Smooth muscle cell (in vitro differentiated cells): Measurements from ENCODE around the gene SH2D3C. TPM values are rescaled to one million over a fixed set of nuclear protein-coding genes. Genes with fewer than 3 reads are reported as not detected.

Experiments
- DNase-seq: peaks from one replicate; lab custom pipeline; 2025; ENCODE audit not compliant: unreplicated experiment; lab: John Stamatoyannopoulos, UW
- H2AFZ ChIP-seq: fragments of 200-600 bp; sonication (generic); 2 replicates; pipeline ENCODE4 v1.6.0; 2016; ENCODE audit warnings: antibody characterized with exemption, low read depth, mild to moderate bottlenecking
- H3F3A ChIP-seq: fragments of 200-600 bp; sonication (generic); 2 replicates; pipeline ENCODE4 v1.6.0; 2017; ENCODE audit warnings: antibody characterized with exemption, low read depth
- H3K27ac ChIP-seq: fragments of 200-600 bp; sonication (generic); 2 replicates; pipeline ENCODE4 v1.5.1; 2016; ENCODE audit warnings: low read depth, mild to moderate bottlenecking
- H3K27me3 ChIP-seq: fragments of 200-600 bp; sonication (generic); 2 replicates; pipeline ENCODE4 v1.6.1; 2016; ENCODE audit warnings: low read depth, mild to moderate bottlenecking
- H3K36me3 ChIP-seq: fragments of 200-600 bp; sonication (generic); 2 replicates; pipeline ENCODE4 v1.5.1; 2016; ENCODE audit warnings: low read depth
- H3K4me1 ChIP-seq: fragments of 200-600 bp; sonication (generic); 2 replicates; pipeline ENCODE4 v1.5.1; 2016; ENCODE audit warnings: low read depth
- H3K4me2 ChIP-seq: fragments of 200-600 bp; sonication (generic); 2 replicates; pipeline ENCODE4 v1.6.0; 2016; ENCODE audit warnings: mild to moderate bottlenecking
- H3K4me3 ChIP-seq: fragments of 200-600 bp; sonication (generic); 2 replicates; pipeline ENCODE4 v1.5.1; 2016; ENCODE audit warnings: mild to moderate bottlenecking
- H3K79me2 ChIP-seq: fragments of 200-600 bp; sonication (generic); 2 replicates; pipeline ENCODE4 v1.6.0; 2016; ENCODE audit warnings: low read depth, mild to moderate bottlenecking
- H3K9ac ChIP-seq: fragments of 200-600 bp; sonication (generic); 2 replicates; pipeline ENCODE4 v1.6.0; 2016; ENCODE audit warnings: low read depth
- H3K9me3 ChIP-seq: fragments of 200-600 bp; sonication (generic); replicated peaks from 2 replicates; pipeline ENCODE4 v1.5.1; 2016; ENCODE audit warnings: low read depth
- H4K20me1 ChIP-seq: fragments of 200-600 bp; sonication (generic); 2 replicates; pipeline ENCODE4 v1.6.0; 2016; ENCODE audit warnings: low read depth
- CTCF ChIP-seq: fragments of 200-600 bp; sonication (generic); IDR thresholded peaks from 2 replicates; pipeline ENCODE4 v1.5.1; 2017; ENCODE audit warnings: borderline replicate concordance, mild to moderate bottlenecking, antibody characterized with exemption; ENCODE audit not compliant: insufficient read depth, poor library complexity, severe bottlenecking
- WGBS: methylation state at CpG from one replicate; pipeline ENCODE4 v1.1.7; 2016; ENCODE audit warnings: low lambda C conversion rate; 5-methylcytosine and 5-hydroxymethylcytosine counted together
- polyA plus RNA-seq: library from polyadenylated mRNA; unstranded; fragments of >200 nt; fragmentation: Nextera tagmentation; extraction: Ambion mirVana; gene quantifications from 2 replicates; pipeline ENCODE4 v1.2.1, GENCODE V29; 2016
- total RNA-seq: library from RNA; depleted of rRNA; stranded (reverse); fragments of >200 nt; gene quantifications from 2 replicates; pipeline ENCODE4 v1.2.3, GENCODE V29; 2014

Gene SH2D3C
- total and polyA plus RNA-seq, 2 experiments from 2014 or later, result 0.54 TPM; not detected in 1

- Histone ChIP-seq H3K9ac (no peak overlapping the region), H3F3A (no peaks in the 10 kb centered on the region), H2AFZ (no peak overlapping the region), H3K4me3 (no peak overlapping the region), H3K27me3 (no peaks in the 10 kb centered on the region), H3K4me2 (no peak overlapping the region), H4K20me1 (no peaks in the 10 kb centered on the region), H3K9me3 (no peaks in the 10 kb centered on the region), H3K36me3 (no peaks in the 10 kb centered on the region), H3K27ac (no peak overlapping the region), H3K79me2 (no peaks in the 10 kb centered on the region), H3K4me1 (no peaks in the 10 kb centered on the region)
- 98% methylated on average over 10 of the region's 10 CpGs for WGBS
- no peak for DNase-seq
- TF ChIP-seq CTCF, result no peak
These were observed 32.1 kb upstream of the SH2D3C start for GRCh38 chr9:127810378-127811187.

GRCh38 chr9:127809540-127810377 lies 31.3 kb upstream of the SH2D3C start:
- Histone ChIP-seq H2AFZ (no peak overlapping the region), H3K4me1 (no peaks in the 10 kb centered on the region), H3K27me3 (no peaks in the 10 kb centered on the region), H3K4me2 (peak overlapping the region; percentile 79), H4K20me1 (no peaks in the 10 kb centered on the region), H3K4me3 (no peak overlapping the region), H3K79me2 (peaks cover 5% of the 10 kb centered on the region), H3K9ac (no peak overlapping the region), H3F3A (no peaks in the 10 kb centered on the region), H3K36me3 (no peaks in the 10 kb centered on the region), H3K9me3 (no peaks in the 10 kb centered on the region), H3K27ac (no peak overlapping the region)
- 28% methylated on average over 45 of the region's 57 CpGs for WGBS
- TF ChIP-seq CTCF, result no peak
- no peak for DNase-seq

GRCh38 chr9:127809002-127809539 lies 30.6 kb upstream of the SH2D3C start:
- H3K9ac ChIP-seq, result no peak overlapping the region
- peak overlapping the region; percentile 79 for H3K4me2 ChIP-seq
- DNase-seq, result no peak
- H3K36me3 ChIP-seq, result no peaks in the 10 kb centered on the region
- H3K4me1 ChIP-seq, result peaks cover under 1% of the 10 kb centered on the region
- 73% methylated on average over 9 of the region's 9 CpGs for WGBS
- peaks cover 11% of the 10 kb centered on the region for H3K79me2 ChIP-seq
- H3K27ac ChIP-seq, result no peak overlapping the region
- no peaks in the 10 kb centered on the region for H3K27me3 ChIP-seq
- H3F3A ChIP-seq, result no peaks in the 10 kb centered on the region
- no peaks in the 10 kb centered on the region for H4K20me1 ChIP-seq
- no peak for TF ChIP-seq CTCF
- no peak overlapping the region for H2AFZ ChIP-seq
- no peaks in the 10 kb centered on the region for H3K9me3 ChIP-seq
- no peak overlapping the region for H3K4me3 ChIP-seq
